K562 (cell line): ENCODE data around the gene WDR27. TPM values are rescaled to one million over a fixed set of nuclear protein-coding genes. Genes with fewer than 3 reads are reported as not detected.

Experiments used
- ATAC-seq: fragments of 200-7000 bp; cut with Tn5 transposase; 3 replicates; pipeline ENCODE4 v1.9.1; 2020; ENCODE audit warnings: moderate library complexity
- BruUV-seq: library from RNA; stranded (reverse); fragments of 400-500 nt; replicated peaks from 2 replicates; lab custom pipeline; 2021; lab: Mats Ljungman, UMichigan
- CTCF ChIA-PET: fragments of 300-600 bp; formaldehyde crosslinking; extraction: SDS; loops from one replicate; lab custom pipeline; 2021; ENCODE audit warnings: low intra/inter-chr PET ratio; lab: Yijun Ruan, JAX
- POLR2A ChIA-PET: fragments of 300-600, 350-650 bp; sonication (Branson Sonifier 250); formaldehyde crosslinking; extraction: SDS; loops from one replicate; lab custom pipeline; 2021; ENCODE audit warnings: antibody characterized with exemption, inconsistent platforms; lab: Yijun Ruan, JAX
- DNase-seq, 4 experiments: peaks; one replicate each; pipeline versions ENCODE4 v3.0.0 to v3.0.0-alpha.2; 2011 to 2018; ENCODE audit warnings: low spot score in 3 of 4, mixed read lengths in 3 of 4; ENCODE audit errors: extremely low read depth in 1 of 4
- FAIRE-seq: peaks from 2 replicates; lab custom pipeline; 2011; peaks lifted over from hg19 to GRCh38; lab: Jason Lieb, UNC
- H2AFZ ChIP-seq: 2 replicates; pipeline ENCODE4 v1.6.0; 2011; ENCODE audit warnings: low read depth, low read length, control low read depth, inconsistent platforms
- H3K27ac ChIP-seq: fragments of 200-600 bp; 3 replicates; pipeline ENCODE4 v1.8.0; 2011; ENCODE audit warnings: low read depth, mild to moderate bottlenecking, control low read depth, inconsistent platforms, low read length, moderate library complexity, mixed read lengths; ENCODE audit errors: extremely low read depth
- H3K27me3 ChIP-seq, 2 experiments: fragments of 300-600 bp in 1 of 2; 2 replicates in 1 of 2; 3 replicates in 1 of 2; pipeline versions ENCODE4 v1.6.0 to v1.8.0; 2011; ENCODE audit warnings: inconsistent platforms in 2 of 2, low read length in 2 of 2, mild to moderate bottlenecking in 1 of 2, mixed read lengths in 1 of 2, moderate library complexity in 1 of 2; ENCODE audit not compliant: control insufficient read depth in 2 of 2, insufficient read depth in 2 of 2
- H3K36me3 ChIP-seq: fragments of 300-600 bp; 3 replicates; pipeline ENCODE4 v1.8.0; 2011; ENCODE audit warnings: mild to moderate bottlenecking, low read length, inconsistent platforms; ENCODE audit not compliant: control insufficient read depth, insufficient read depth
- H3K4me1 ChIP-seq, 2 experiments: fragments of 200-600 bp in 1 of 2; replicated peaks in 1 of 2; 2 replicates in 1 of 2; 3 replicates in 1 of 2; pipeline versions ENCODE4 v1.5.1 to v1.8.0; 2011; ENCODE audit warnings: inconsistent platforms in 2 of 2, low read length in 2 of 2, mild to moderate bottlenecking in 1 of 2, mixed read lengths in 1 of 2, moderate library complexity in 1 of 2; ENCODE audit not compliant: control insufficient read depth in 2 of 2, insufficient read depth in 2 of 2
- H3K4me2 ChIP-seq: 2 replicates; pipeline ENCODE4 v1.6.1; 2011; ENCODE audit warnings: low read length, control low read depth, inconsistent platforms, mixed read lengths; ENCODE audit not compliant: insufficient read depth
- H3K4me3 ChIP-seq: fragments of 200-600 bp; sonication (generic), shearing (Covaris generic); 2 replicates; pipeline ENCODE4 v1.5.1; 2016; ENCODE audit warnings: control low read depth, inconsistent platforms
- H3K79me2 ChIP-seq: fragments of 200-600 bp; 3 replicates; pipeline ENCODE4 v1.8.0; 2011; ENCODE audit warnings: low read length, inconsistent platforms; ENCODE audit not compliant: control insufficient read depth, insufficient read depth
- H3K9ac ChIP-seq, 2 experiments: 2 replicates each; pipeline versions ENCODE4 v1.6.0 to v1.6.1; 2011; ENCODE audit warnings: low read depth in 2 of 2, low read length in 2 of 2, control low read depth in 1 of 2, inconsistent platforms in 1 of 2, mild to moderate bottlenecking in 1 of 2, mixed read lengths in 1 of 2; ENCODE audit not compliant: insufficient read depth in 1 of 2
- H3K9me1 ChIP-seq: one replicate; pipeline ENCODE4 v1.6.0; 2011; ENCODE audit warnings: inconsistent platforms, mild to moderate bottlenecking, low read length, moderate library complexity; ENCODE audit not compliant: control insufficient read depth, insufficient read depth
- H3K9me3 ChIP-seq: replicated peaks from 2 replicates; pipeline ENCODE4 v1.5.1; 2011; ENCODE audit warnings: low read depth, low read length, inconsistent platforms; ENCODE audit not compliant: control insufficient read depth, insufficient read depth
- H4K20me1 ChIP-seq: replicated peaks from 2 replicates; pipeline ENCODE4 v1.6.1; 2011; ENCODE audit warnings: low read length, inconsistent platforms, mixed read lengths; ENCODE audit not compliant: control insufficient read depth, insufficient read depth
- BRD9 ChIP-seq: fragments of 450-650 bp; IDR thresholded peaks from 2 replicates; pipeline ENCODE4 v1.6.1; 2018; ENCODE audit warnings: low read depth; ENCODE audit not compliant: partially characterized antibody
- CEBPB ChIP-seq: fragments of 450-650 bp; IDR thresholded peaks from 2 replicates; pipeline ENCODE4 v1.6.1; 2016; ENCODE audit warnings: missing genetic modification characterization, missing compliant biosample characterization
- CHD1 ChIP-seq: fragments of 200-600 bp; sonication (generic); IDR thresholded peaks from one replicate; pipeline ENCODE4 v1.6.1; 2012; ENCODE audit warnings: mild to moderate bottlenecking, moderate library complexity, low read length, inconsistent platforms
- ETV6 ChIP-seq, 3 experiments: fragments of 150-350 bp in 1 of 3; sonication (generic) in 1 of 3; formaldehyde crosslinking in 1 of 3; IDR thresholded peaks; 2 replicates each; pipeline versions ENCODE4 v1.6.1 to v1.8.0; 2014 to 2022; ENCODE audit warnings: borderline replicate concordance in 2 of 3, low read depth in 2 of 3, antibody characterized with exemption in 1 of 3, low read length in 1 of 3, mild to moderate bottlenecking in 1 of 3, missing genetic modification reagents in 1 of 3
- IFI16 ChIP-seq: fragments of 250-450 bp; sonication (Bioruptor Pico); IDR thresholded peaks from 2 replicates; pipeline ENCODE4 v2.1.2; 2022; ENCODE audit warnings: mild to moderate bottlenecking, inconsistent platforms
- MAFK ChIP-seq: IDR thresholded peaks from 2 replicates; pipeline ENCODE4 v1.6.1; 2011; ENCODE audit warnings: low read length, improper control_type of control experiment
- NEUROD1 ChIP-seq: fragments of 150-350 bp; IDR thresholded peaks from 2 replicates; pipeline ENCODE4 v1.6.1; 2014; ENCODE audit warnings: borderline replicate concordance, low read length, low read depth; ENCODE audit not compliant: partially characterized antibody
- POLR3A ChIP-seq: IDR thresholded peaks from 2 replicates; pipeline ENCODE4 v1.6.1; 2011; ENCODE audit warnings: borderline replicate concordance, mild to moderate bottlenecking, moderate library complexity; ENCODE audit not compliant: insufficient read length, insufficient read depth; ENCODE audit errors: extremely low read depth
- SMAD4 ChIP-seq: fragments of 250-450 bp; sonication (Bioruptor Pico); conservative IDR thresholded peaks from 2 replicates; pipeline ENCODE4 v1.8.0; 2021; ENCODE audit warnings: inconsistent platforms, mild to moderate bottlenecking, moderate library complexity
- XRCC4 ChIP-seq: IDR thresholded peaks from one replicate; pipeline ENCODE4 v1.6.1; 2011; ENCODE audit not compliant: insufficient read depth, insufficient read length; ENCODE audit errors: extremely low read depth
- XRCC5 ChIP-seq: fragments of 200-400 bp; formaldehyde crosslinking; IDR thresholded peaks from 2 replicates; pipeline ENCODE4 v1.6.1; 2017; ENCODE audit warnings: low read depth, mild to moderate bottlenecking, low read length
- ZNF561 ChIP-seq: fragments of 450-650 bp; formaldehyde crosslinking; conservative IDR thresholded peaks from 2 replicates; pipeline ENCODE4 v1.4.0; 2020; ENCODE audit warnings: mild to moderate bottlenecking, moderate library complexity
- ZSCAN32 ChIP-seq: fragments of 450-650 bp; formaldehyde crosslinking; IDR thresholded peaks from 2 replicates; pipeline ENCODE4 v1.4.0; 2020; ENCODE audit warnings: mild to moderate bottlenecking, moderate library complexity
- WGBS: fragments of 100-300 bp; shearing (Covaris generic); methylation state at CpG from one replicate; pipeline ENCODE4 v1.1.6; 2016; ENCODE audit warnings: low coverage, mixed read lengths; ENCODE audit not compliant: insufficient coverage; ENCODE audit errors: missing lambda C conversion rate; 5-methylcytosine and 5-hydroxymethylcytosine counted together
- in situ Hi-C: fragments of 300-500 bp; cut with MboI; formaldehyde crosslinking; loops from 4 replicates; pipeline ENCODE4 v1.15.0; 2018; ENCODE audit warnings: inconsistent platforms, mixed read lengths
- intact Hi-C: fragments of 100-400 bp; cut with micrococcal nuclease; formaldehyde crosslinking; loops from 2 replicates; pipeline ENCODE4 v1.14.2; 2022
- polyA plus RNA-seq, 8 experiments: library from polyadenylated mRNA; depleted of rRNA in 4 of 8; stranded (reverse) in 5 of 8; unstranded in 3 of 8; fragments of >200 nt; fragmentation: Nextera tagmentation in 2 of 8; fragmentation: Illumina TruSeq in 1 of 8; extraction: Ambion mirVana in 2 of 8; extraction: Trizol in 1 of 8; gene quantifications; 2 replicates each; pipeline versions ENCODE4 v1.2.1 to v1.2.3, GENCODE V29; 2011 to 2014; ENCODE audit warnings: inconsistent platforms in 1 of 8, missing spikeins in 1 of 8
- total RNA-seq, 7 experiments: library from RNA; depleted of rRNA in 6 of 7; stranded (reverse); fragments of >200 nt in 6 of 7; fragmentation: Illumina TruSeq in 2 of 7; extraction: Trizol in 2 of 7; gene quantifications; 2 replicates each; pipeline versions ENCODE4 v1.2.1 to v1.2.3, GENCODE V29; 2011 to 2021; ENCODE audit warnings: low replicate concordance in 1 of 7
- TF ChIP-seq, protein P1 (sequence below): fragments of 250-450 bp; sonication (Bioruptor Pico); IDR thresholded peaks from 2 replicates; pipeline ENCODE4 v1.4.0; 2020; ENCODE audit warnings: mild to moderate bottlenecking
- TF ChIP-seq, protein P2 (sequence below), 3 experiments: fragments of 200-800 bp in 1 of 3; fragments of 250-450 bp in 1 of 3; fragments of 450-650 bp in 1 of 3; sonication (Bioruptor Pico) in 1 of 3; sonication (Bioruptor generic) in 1 of 3; formaldehyde crosslinking in 1 of 3; IDR thresholded peaks; 2 replicates each; pipeline versions ENCODE4 v1.6.1 to v1.8.0; 2016 to 2022; ENCODE audit warnings: mild to moderate bottlenecking in 2 of 3, missing genetic modification characterization in 2 of 3, missing compliant biosample characterization in 1 of 3, moderate library complexity in 1 of 3

The WDR27 gene
- total and polyA plus RNA-seq, 9 of the 15 experiments (the other 6 are each of a cell fraction or from before 2014, with no cell fraction given): 4.3 to 77.2 (median 22.7) TPM

GRCh38 chr6:169417101-169417500, 284.7 kb downstream of the WDR27 start (continued):
- TF ChIP-seq NEUROD1: no peak
- TF ChIP-seq CHD1: no peak
- no peak for TF ChIP-seq ZNF561 (CRISPR knock-in tag)
- TF ChIP-seq, protein P1, sequence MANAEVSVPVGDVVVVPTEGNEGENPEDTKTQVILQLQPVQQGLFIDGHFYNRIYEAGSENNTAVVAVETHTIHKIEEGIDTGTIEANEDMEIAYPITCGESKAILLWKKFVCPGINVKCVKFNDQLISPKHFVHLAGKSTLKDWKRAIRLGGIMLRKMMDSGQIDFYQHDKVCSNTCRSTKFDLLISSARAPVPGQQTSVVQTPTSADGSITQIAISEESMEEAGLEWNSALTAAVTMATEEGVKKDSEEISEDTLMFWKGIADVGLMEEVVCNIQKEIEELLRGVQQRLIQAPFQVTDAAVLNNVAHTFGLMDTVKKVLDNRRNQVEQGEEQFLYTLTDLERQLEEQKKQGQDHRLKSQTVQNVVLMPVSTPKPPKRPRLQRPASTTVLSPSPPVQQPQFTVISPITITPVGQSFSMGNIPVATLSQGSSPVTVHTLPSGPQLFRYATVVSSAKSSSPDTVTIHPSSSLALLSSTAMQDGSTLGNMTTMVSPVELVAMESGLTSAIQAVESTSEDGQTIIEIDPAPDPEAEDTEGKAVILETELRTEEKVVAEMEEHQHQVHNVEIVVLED: no peak
- no peak for TF ChIP-seq XRCC4
- peak; percentile 74 for TF ChIP-seq CEBPB (tag)

GRCh38 chr6:169416249-169416648, 285.6 kb downstream of the WDR27 start:
- Histone ChIP-seq H3K9ac (no peak overlapping the region), H3K9me3 (no peaks in the 10 kb centered on the region; the same call in 1 of the 2 replicates), H3K9me1 (no peaks in the 10 kb centered on the region), H3K36me3 (no peaks in the 10 kb centered on the region), H2AFZ (no peak overlapping the region), H4K20me1 (no peaks in the 10 kb centered on the region), H3K27ac (no peak overlapping the region), H3K79me2 (no peaks in the 10 kb centered on the region), H3K27me3 (peaks cover 11 to 18% of the 10 kb centered on the region in 2 experiments; a peak in 3 of 5 replicates), H3K4me1 (no peaks in the 10 kb centered on the region; a peak in 1 of 5 replicates), H3K4me3 (no peak overlapping the region), H3K4me2 (no peak overlapping the region)
- BruUV-seq: no TSS peak
- ChIA-PET CTCF (no interaction called here), POLR2A (no interaction called here)
- 4% methylated on average over 3 of the region's 3 CpGs for WGBS
- FAIRE-seq (no peak), ATAC-seq (no peak), DNase-seq (no peak)
- intact Hi-C loops (no loop called here), in situ Hi-C loops (no loop called here)
- TF ChIP-seq, protein P2, sequence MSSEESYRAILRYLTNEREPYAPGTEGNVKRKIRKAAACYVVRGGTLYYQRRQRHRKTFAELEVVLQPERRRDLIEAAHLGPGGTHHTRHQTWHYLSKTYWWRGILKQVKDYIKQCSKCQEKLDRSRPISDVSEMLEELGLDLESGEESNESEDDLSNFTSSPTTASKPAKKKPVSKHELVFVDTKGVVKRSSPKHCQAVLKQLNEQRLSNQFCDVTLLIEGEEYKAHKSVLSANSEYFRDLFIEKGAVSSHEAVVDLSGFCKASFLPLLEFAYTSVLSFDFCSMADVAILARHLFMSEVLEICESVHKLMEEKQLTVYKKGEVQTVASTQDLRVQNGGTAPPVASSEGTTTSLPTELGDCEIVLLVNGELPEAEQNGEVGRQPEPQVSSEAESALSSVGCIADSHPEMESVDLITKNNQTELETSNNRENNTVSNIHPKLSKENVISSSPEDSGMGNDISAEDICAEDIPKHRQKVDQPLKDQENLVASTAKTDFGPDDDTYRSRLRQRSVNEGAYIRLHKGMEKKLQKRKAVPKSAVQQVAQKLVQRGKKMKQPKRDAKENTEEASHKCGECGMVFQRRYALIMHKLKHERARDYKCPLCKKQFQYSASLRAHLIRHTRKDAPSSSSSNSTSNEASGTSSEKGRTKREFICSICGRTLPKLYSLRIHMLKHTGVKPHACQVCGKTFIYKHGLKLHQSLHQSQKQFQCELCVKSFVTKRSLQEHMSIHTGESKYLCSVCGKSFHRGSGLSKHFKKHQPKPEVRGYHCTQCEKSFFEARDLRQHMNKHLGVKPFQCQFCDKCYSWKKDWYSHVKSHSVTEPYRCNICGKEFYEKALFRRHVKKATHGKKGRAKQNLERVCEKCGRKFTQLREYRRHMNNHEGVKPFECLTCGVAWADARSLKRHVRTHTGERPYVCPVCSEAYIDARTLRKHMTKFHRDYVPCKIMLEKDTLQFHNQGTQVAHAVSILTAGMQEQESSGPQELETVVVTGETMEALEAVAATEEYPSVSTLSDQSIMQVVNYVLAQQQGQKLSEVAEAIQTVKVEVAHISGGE (CRISPR knock-in tag; IDR thresholded peaks at IDR 0.05): no peak
- TF ChIP-seq BRD9 (no peak), MAFK (no peak), POLR3A (no peak), ETV6 (IDR thresholded peaks at IDR 0.05; ENCODE audit: borderline replicate concordance in 1 of 2, low read depth in 2 of 2, low read length in 1 of 2) (no peak), ETV6 (CRISPR knock-in tag; IDR thresholded peaks at IDR 0.05; ENCODE audit: borderline replicate concordance) (no peak), IFI16 (no peak), ZSCAN32 (CRISPR knock-in tag) (no peak), XRCC5 (no peak), SMAD4 (no peak)
